COLO829 (cell line): ENCODE results near the gene MMRN2.

Experiments
- DNase-seq: peaks from one replicate; pipeline ENCODE4 v3.0.0; 2012; ENCODE audit warnings: low spot score

MMRN2 gene

GRCh38 chr10:86888585-86889381, 68.6 kb downstream of the MMRN2 start:
- DNase-seq = peak; percentile 57
